OCI-LY3 (cell line): Measurements from ENCODE around the gene ARHGEF6.

Source experiments
- CTCF ChIP-seq: fragments of 200-600, 300-600 bp; sonication (generic); IDR thresholded peaks from 2 replicates; pipeline ENCODE4 v1.5.1; 2014; ENCODE audit warnings: antibody characterized with exemption, low read length, low read depth
- EZH2phosphoT487 ChIP-seq: fragments of 200-600 bp; shearing (Covaris generic); IDR thresholded peaks from 2 replicates; pipeline ENCODE4 v1.6.1; 2018; ENCODE audit warnings: antibody characterized with exemption, mixed run types, low read depth

GRCh38 chrX:136780241-136780640 is 491 bp downstream of the ARHGEF6 start:
- TF ChIP-seq EZH2phosphoT487: no peak
- no peak for TF ChIP-seq CTCF
